ENCODE results near the gene DDOST.

DDOST gene

DNA sequence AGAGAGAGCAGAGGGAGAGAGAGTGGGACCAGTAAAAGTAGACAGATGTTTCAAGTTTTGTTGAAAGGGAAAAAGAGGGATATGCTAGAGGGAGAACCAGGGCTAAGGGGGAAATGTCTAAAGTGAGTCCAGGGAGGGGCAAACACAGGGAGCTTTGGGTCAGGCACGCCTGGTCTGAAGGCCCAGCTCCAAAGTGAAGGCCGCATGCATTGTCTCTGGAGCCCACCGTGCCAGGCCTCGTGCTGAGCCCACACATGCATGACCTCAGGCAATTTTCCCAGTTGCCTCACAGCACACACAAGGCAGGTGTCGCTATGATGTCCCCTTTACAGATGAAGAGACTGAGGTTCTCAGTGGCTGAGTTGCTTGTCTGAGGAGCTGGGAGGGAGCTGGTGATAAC is 40.7 kb upstream of the DDOST start:
- Histone ChIP-seq H3K4me1 (ENCODE audit: control insufficient read depth, low read length) (peaks cover 4% of the 10 kb centered on the region), H3F3A (ENCODE audit: control insufficient read depth, insufficient read depth) (no peaks in the 10 kb centered on the region), H3K9me3 (ENCODE audit: control insufficient read depth, insufficient read depth, low read length) (no peaks in the 10 kb centered on the region), H3K79me2 (ENCODE audit: control insufficient read depth, low read length) (no peaks in the 10 kb centered on the region), H3K27ac (ENCODE audit: low read depth, low read length) (no peak overlapping the region), H3K27me3 (ENCODE audit: control insufficient read depth, low read length) (no peaks in the 10 kb centered on the region), H4K20me1 (ENCODE audit: control insufficient read depth, insufficient read depth, low read depth, low read length) (no peaks in the 10 kb centered on the region), H3K36me3 (ENCODE audit: control insufficient read depth, low read length) (no peaks in the 10 kb centered on the region), H3K4me3 (ENCODE audit: low read length) (no peak overlapping the region), H3K9me2 (replicated peaks; ENCODE audit: control insufficient read depth, low read length) (no peaks in the 10 kb centered on the region), H3K4me2 (ENCODE audit: low read length) (no peak overlapping the region)
- TF ChIP-seq, protein P1, sequence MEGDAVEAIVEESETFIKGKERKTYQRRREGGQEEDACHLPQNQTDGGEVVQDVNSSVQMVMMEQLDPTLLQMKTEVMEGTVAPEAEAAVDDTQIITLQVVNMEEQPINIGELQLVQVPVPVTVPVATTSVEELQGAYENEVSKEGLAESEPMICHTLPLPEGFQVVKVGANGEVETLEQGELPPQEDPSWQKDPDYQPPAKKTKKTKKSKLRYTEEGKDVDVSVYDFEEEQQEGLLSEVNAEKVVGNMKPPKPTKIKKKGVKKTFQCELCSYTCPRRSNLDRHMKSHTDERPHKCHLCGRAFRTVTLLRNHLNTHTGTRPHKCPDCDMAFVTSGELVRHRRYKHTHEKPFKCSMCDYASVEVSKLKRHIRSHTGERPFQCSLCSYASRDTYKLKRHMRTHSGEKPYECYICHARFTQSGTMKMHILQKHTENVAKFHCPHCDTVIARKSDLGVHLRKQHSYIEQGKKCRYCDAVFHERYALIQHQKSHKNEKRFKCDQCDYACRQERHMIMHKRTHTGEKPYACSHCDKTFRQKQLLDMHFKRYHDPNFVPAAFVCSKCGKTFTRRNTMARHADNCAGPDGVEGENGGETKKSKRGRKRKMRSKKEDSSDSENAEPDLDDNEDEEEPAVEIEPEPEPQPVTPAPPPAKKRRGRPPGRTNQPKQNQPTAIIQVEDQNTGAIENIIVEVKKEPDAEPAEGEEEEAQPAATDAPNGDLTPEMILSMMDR (IDR thresholded peaks at IDR 0.05; ENCODE audit: low read depth, low read length, poor library complexity, severe bottlenecking) = no peak
- no peak for TF ChIP-seq EZH2phosphoT487 (IDR thresholded peaks at IDR 0.05; ENCODE audit: borderline replicate concordance, low read length)

DNA sequence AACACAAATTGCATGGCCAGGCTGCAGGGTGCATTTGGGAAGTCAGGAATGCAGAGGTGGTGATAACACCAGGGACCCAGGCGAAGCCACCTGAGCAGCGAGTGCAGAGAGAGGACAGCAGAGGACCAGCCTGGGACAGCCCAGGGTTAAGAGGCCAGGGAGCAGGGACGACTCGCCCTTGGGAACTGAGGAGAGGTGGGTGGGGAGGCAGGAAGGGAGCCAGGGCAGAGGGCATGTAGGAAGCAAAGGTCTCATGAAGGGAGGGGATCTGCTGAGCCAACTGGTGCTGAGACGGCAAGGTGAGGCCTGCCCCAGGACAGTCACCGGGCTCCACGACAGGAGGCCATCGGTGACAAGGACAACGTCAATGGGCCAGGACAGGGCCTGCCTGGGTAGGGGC is 40.3 kb upstream of the DDOST start:
- Histone ChIP-seq H3K27me3 (ENCODE audit: control insufficient read depth, low read length) (no peaks in the 10 kb centered on the region), H3K4me2 (ENCODE audit: low read length) (no peak overlapping the region), H3K9me2 (replicated peaks; ENCODE audit: control insufficient read depth, low read length) (no peaks in the 10 kb centered on the region), H4K20me1 (ENCODE audit: control insufficient read depth, insufficient read depth, low read depth, low read length) (no peaks in the 10 kb centered on the region), H3K27ac (ENCODE audit: low read depth, low read length) (no peak overlapping the region), H3K9me3 (ENCODE audit: control insufficient read depth, insufficient read depth, low read length) (no peaks in the 10 kb centered on the region), H3K79me2 (ENCODE audit: control insufficient read depth, low read length) (no peaks in the 10 kb centered on the region), H3F3A (ENCODE audit: control insufficient read depth, insufficient read depth) (no peaks in the 10 kb centered on the region), H3K4me3 (ENCODE audit: low read length) (no peak overlapping the region), H3K36me3 (ENCODE audit: control insufficient read depth, low read length) (no peaks in the 10 kb centered on the region), H3K4me1 (ENCODE audit: control insufficient read depth, low read length) (peaks cover 4% of the 10 kb centered on the region)
- TF ChIP-seq, protein P1 (IDR thresholded peaks at IDR 0.05; ENCODE audit: low read depth, low read length, poor library complexity, severe bottlenecking) = no peak
- TF ChIP-seq EZH2phosphoT487 (IDR thresholded peaks at IDR 0.05; ENCODE audit: borderline replicate concordance, low read length) = no peak

DNA sequence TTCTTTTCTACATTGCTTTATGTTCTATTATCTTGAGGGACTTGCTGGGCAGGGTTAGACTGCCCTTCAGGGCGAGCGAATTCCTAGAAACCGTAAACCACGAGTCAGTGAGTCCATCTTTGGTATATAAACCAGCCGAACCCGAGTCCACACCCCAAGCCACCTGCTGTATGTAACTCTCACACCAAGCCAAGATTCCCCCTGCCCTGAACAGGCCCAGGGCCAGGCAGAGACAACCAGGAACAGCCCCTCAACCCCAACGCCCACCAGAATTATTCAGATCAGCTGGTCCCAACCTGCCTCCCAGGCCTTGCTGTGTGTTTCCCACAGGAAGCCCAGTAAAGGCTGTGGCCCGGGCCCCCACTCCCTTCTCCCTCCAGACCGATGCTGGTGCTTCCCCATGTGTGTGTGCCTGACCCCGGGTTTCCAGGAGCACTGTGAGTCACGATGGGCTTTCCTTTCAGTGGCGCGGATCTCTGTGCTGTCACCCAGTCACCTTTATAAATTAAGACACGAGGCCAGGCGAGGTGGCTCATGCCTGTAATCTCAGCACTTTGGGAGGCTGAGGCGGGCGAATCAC is 39.6 kb upstream of the DDOST start:
- no peak overlapping the region for H3K4me3 ChIP-seq (ENCODE audit: low read length)
- H3K9me3 ChIP-seq (ENCODE audit: control insufficient read depth, insufficient read depth, low read length) = no peaks in the 10 kb centered on the region
- no peaks in the 10 kb centered on the region for H4K20me1 ChIP-seq (ENCODE audit: control insufficient read depth, insufficient read depth, low read depth, low read length)
- peaks cover 7% of the 10 kb centered on the region for H3K4me1 ChIP-seq (ENCODE audit: control insufficient read depth, low read length)
- H3K36me3 ChIP-seq (ENCODE audit: control insufficient read depth, low read length) = no peaks in the 10 kb centered on the region
- H3K4me2 ChIP-seq (ENCODE audit: low read length) = no peak overlapping the region
- no peaks in the 10 kb centered on the region for H3K9me2 ChIP-seq (replicated peaks; ENCODE audit: control insufficient read depth, low read length)
- no peaks in the 10 kb centered on the region for H3F3A ChIP-seq (ENCODE audit: control insufficient read depth, insufficient read depth)
- TF ChIP-seq EZH2phosphoT487 (IDR thresholded peaks at IDR 0.05; ENCODE audit: borderline replicate concordance, low read length) = no peak
- TF ChIP-seq, protein P1 (IDR thresholded peaks at IDR 0.05; ENCODE audit: low read depth, low read length, poor library complexity, severe bottlenecking) = no peak
- no peaks in the 10 kb centered on the region for H3K27me3 ChIP-seq (ENCODE audit: control insufficient read depth, low read length)
- H3K79me2 ChIP-seq (ENCODE audit: control insufficient read depth, low read length) = no peaks in the 10 kb centered on the region
- H3K27ac ChIP-seq (ENCODE audit: low read depth, low read length) = no peak overlapping the region

Data from DOHH2 (cell line).